ENCODE results near the gene PEF1.

- peak in 1 of 2 donors; percentile 67 for TF ChIP-seq POLR2A (IDR thresholded peaks at IDR 0.05)
- TF ChIP-seq CTCF (IDR thresholded peaks at IDR 0.05) = no peak
Observed at GRCh38 chr1:31651766-31652165, 7.1 kb upstream of the PEF1 start.

Measured in thyroid gland (tissue), 4 donors.